ENCODE results near the gene CACNA2D2.

Gene CACNA2D2

DNA sequence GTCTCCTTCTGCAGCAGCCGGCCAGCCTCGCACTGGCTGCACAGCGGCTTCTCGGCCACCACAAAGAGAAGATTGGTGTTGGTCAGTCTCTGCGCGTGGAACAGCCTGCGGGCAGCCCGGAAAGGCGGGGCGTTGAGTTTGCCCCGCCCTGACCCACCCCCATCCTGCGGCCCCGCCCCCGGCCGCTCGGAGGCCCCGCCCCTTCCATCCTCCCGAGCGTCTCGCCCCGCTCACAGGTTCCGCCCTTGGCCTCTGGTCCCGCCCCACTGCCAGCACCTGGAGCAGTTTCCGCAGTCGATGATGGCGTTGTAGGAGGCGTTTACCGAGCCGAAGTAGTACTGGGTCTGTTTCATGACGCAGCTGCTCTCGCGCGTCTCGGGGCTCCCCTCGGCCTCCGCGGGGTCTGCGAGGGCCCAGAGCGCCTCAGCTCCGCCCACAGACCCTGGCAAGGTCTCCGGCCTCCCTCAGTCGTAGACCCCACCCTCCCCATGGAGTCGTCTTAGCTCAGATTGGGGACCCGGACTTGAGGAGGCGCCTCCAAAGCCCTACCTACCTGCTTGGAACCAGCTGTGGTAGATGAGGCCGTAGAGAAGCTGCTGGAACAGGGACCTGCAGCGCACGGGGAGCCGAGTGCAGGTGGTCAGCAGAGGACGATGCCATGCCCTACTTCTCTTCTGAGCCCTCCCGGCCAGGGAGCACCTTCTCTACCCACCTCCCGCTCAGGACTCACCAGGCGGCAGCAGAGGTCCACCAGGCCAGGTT, 138.2 kb downstream of the CACNA2D2 start:
- H3K9me3 ChIP-seq (ENCODE audit: low read length), result no peaks in the 10 kb centered on the region
- peaks cover 32% of the 10 kb centered on the region for H3K27me3 ChIP-seq (ENCODE audit: insufficient read depth, low read length)
- no peaks in the 10 kb centered on the region for H3K4me1 ChIP-seq (ENCODE audit: insufficient read depth, low read length)

GRCh38 chr3:50364573-50365079, 138.8 kb downstream of the CACNA2D2 start:
- Histone ChIP-seq H3K4me1 (ENCODE audit: insufficient read depth, low read length) (no peaks in the 10 kb centered on the region), H3K36me3 (ENCODE audit: insufficient read depth, low read length) (no peaks in the 10 kb centered on the region), H3K27me3 (ENCODE audit: insufficient read depth, low read length) (peaks cover 27% of the 10 kb centered on the region), H3K4me3 (ENCODE audit: low read length) (no peak overlapping the region), H2AFZ (ENCODE audit: low read depth, low read length) (no peak overlapping the region), H3K9me3 (ENCODE audit: low read length) (no peaks in the 10 kb centered on the region)

More for the DNA sequence above, 138.2 kb downstream of the CACNA2D2 start:
- Histone ChIP-seq H3K36me3 (ENCODE audit: insufficient read depth, low read length) (no peaks in the 10 kb centered on the region), H2AFZ (ENCODE audit: low read depth, low read length) (no peak overlapping the region), H3K4me3 (ENCODE audit: low read length) (no peak overlapping the region)

GRCh38 chr3:50359760-50360110, 143.7 kb downstream of the CACNA2D2 start:
- peak overlapping the region; percentile 80 for H3K4me3 ChIP-seq (ENCODE audit: low read length)
- peaks cover 30% of the 10 kb centered on the region for H3K4me1 ChIP-seq (ENCODE audit: insufficient read depth, low read length)
- peaks cover 25% of the 10 kb centered on the region for H3K36me3 ChIP-seq (ENCODE audit: insufficient read depth, low read length)
- no peaks in the 10 kb centered on the region for H3K9me3 ChIP-seq (ENCODE audit: low read length)
- H3K27me3 ChIP-seq (ENCODE audit: insufficient read depth, low read length), result peaks cover 12% of the 10 kb centered on the region
- peak overlapping the region; percentile 39 for H2AFZ ChIP-seq (ENCODE audit: low read depth, low read length)

- peaks cover 7% of the 10 kb centered on the region for H3K27me3 ChIP-seq (ENCODE audit: insufficient read depth, low read length)
- peaks cover 30% of the 10 kb centered on the region for H3K4me1 ChIP-seq (ENCODE audit: insufficient read depth, low read length)
- H2AFZ ChIP-seq (ENCODE audit: low read depth, low read length), result peak within 1 kb of the TSS; percentile 39
- peaks cover 30% of the 10 kb centered on the region for H3K36me3 ChIP-seq (ENCODE audit: insufficient read depth, low read length)
- no peaks in the 10 kb centered on the region for H3K9me3 ChIP-seq (ENCODE audit: low read length)
- peak within 1 kb of the TSS; percentile 80 for H3K4me3 ChIP-seq (ENCODE audit: low read length)
These were observed 144.3 kb downstream of the CACNA2D2 start, which contains the start of gene TMEM115 for GRCh38 chr3:50358911-50359759. TMEM115 (minus strand) TSS chr3:50359521; CDS start chr3:50359063, 458 bp downstream.

DNA sequence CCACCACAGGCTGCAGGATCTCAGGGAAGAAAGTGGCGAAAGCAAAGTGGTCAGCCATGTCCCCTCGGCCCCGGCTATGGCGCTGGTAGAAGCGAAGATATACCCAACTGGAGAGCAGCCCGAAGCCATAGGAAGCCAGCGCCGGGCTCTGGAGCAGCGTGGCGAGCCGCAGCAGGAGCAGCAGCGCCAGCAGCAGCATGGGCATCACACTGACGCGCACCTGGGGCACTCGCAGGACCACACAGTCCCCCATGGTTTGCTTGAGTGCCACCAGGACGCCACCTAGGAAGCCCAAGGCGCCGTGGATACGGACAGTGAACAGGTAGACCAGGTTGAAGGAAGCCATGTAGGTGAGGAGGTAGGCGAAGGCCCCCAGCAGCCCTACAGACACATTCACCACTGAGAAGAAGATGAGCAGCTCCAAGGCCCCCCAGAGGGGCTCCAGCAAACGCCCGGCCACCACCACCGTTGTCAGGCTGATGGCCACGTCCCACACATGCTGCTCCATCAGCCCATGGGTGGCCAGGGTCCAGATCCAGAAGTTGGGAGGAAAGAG, 145.0 kb downstream of the CACNA2D2 start:
- Histone ChIP-seq H3K27me3 (ENCODE audit: insufficient read depth, low read length) (peaks cover under 1% of the 10 kb centered on the region), H3K4me1 (ENCODE audit: insufficient read depth, low read length) (peaks cover 30% of the 10 kb centered on the region), H3K9me3 (ENCODE audit: low read length) (no peaks in the 10 kb centered on the region), H2AFZ (ENCODE audit: low read depth, low read length) (no peak overlapping the region), H3K36me3 (ENCODE audit: insufficient read depth, low read length) (peaks cover 37% of the 10 kb centered on the region), H3K4me3 (ENCODE audit: low read length) (peak overlapping the region; percentile 80)

DNA sequence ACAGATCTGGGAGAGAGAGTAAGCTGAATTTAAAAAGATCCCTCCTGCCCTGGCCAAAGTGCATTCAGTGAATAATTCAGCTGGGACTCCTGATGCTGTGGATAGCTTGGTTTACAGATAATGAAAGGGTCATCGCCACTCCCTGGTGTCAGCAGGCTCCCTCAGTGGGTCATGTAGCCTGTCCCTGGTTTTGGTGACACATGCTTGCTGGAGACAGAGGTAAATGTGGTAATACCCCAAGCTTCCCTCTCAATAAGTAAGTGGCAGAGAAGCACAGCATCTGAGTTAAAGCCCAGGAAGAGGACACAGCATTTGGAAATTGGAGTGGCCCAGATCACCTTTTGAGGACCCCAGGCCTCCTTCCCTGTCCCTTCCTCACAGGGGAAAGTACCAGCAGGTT, 146.0 kb downstream of the CACNA2D2 start:
- peaks cover 30% of the 10 kb centered on the region for H3K4me1 ChIP-seq (ENCODE audit: insufficient read depth, low read length)
- H3K9me3 ChIP-seq (ENCODE audit: low read length), result no peaks in the 10 kb centered on the region
- H3K36me3 ChIP-seq (ENCODE audit: insufficient read depth, low read length), result peaks cover 40% of the 10 kb centered on the region
- no peak overlapping the region for H2AFZ ChIP-seq (ENCODE audit: low read depth, low read length)
- peak overlapping the region; percentile 80 for H3K4me3 ChIP-seq (ENCODE audit: low read length)
- no peaks in the 10 kb centered on the region for H3K27me3 ChIP-seq (ENCODE audit: insufficient read depth, low read length)

- no peaks in the 10 kb centered on the region for H3K27me3 ChIP-seq (ENCODE audit: insufficient read depth, low read length)
- H3K4me3 ChIP-seq (ENCODE audit: low read length), result peak overlapping the region; percentile 80
- H3K4me1 ChIP-seq (ENCODE audit: insufficient read depth, low read length), result peaks cover 32% of the 10 kb centered on the region
- H2AFZ ChIP-seq (ENCODE audit: low read depth, low read length), result no peak overlapping the region
- peaks cover 40% of the 10 kb centered on the region for H3K36me3 ChIP-seq (ENCODE audit: insufficient read depth, low read length)
- H3K9me3 ChIP-seq (ENCODE audit: low read length), result no peaks in the 10 kb centered on the region
These were observed 146.9 kb downstream of the CACNA2D2 start for GRCh38 chr3:50356553-50356952.

DNA sequence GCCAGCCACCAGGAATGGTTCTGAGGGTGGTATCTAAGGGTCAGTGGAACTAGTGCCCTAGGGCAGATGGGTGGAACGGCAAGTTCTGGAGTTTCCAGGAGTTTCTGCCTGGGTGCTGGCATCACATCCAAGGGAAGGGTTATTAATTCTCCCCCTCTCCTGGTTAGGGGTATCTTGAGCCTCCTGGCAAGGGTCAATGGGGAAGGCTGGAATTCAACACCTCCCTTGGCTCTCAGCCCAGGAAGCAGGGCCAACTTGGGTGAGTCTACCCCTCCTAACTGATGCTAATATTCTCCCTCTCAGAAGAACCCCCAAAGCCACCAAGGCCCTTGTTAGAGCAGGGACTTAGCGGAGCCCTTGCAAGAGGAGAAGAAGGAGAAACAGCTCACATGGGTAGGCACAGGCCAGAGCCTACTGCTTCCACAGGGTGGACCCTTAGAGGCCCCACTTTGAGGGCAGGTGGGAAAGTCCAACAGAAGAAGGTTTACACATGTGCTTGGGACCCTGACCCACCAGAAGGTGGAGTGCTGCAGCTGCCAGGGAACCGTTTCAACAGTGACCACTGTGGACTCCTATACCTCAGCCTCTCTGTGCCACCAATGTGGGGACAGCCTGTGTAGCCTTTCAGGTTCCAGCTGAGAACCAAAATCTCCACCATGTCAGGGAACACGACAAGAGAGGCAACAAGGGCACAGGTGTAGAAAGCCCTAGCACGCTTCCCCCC, 147.4 kb downstream of the CACNA2D2 start:
- Histone ChIP-seq H2AFZ (ENCODE audit: low read depth, low read length) (no peak overlapping the region), H3K4me3 (ENCODE audit: low read length) (peak overlapping the region; percentile 80), H3K27me3 (ENCODE audit: insufficient read depth, low read length) (no peaks in the 10 kb centered on the region), H3K36me3 (ENCODE audit: insufficient read depth, low read length) (peaks cover 40% of the 10 kb centered on the region), H3K9me3 (ENCODE audit: low read length) (no peaks in the 10 kb centered on the region), H3K4me1 (ENCODE audit: insufficient read depth, low read length) (peaks cover 38% of the 10 kb centered on the region)

DNA sequence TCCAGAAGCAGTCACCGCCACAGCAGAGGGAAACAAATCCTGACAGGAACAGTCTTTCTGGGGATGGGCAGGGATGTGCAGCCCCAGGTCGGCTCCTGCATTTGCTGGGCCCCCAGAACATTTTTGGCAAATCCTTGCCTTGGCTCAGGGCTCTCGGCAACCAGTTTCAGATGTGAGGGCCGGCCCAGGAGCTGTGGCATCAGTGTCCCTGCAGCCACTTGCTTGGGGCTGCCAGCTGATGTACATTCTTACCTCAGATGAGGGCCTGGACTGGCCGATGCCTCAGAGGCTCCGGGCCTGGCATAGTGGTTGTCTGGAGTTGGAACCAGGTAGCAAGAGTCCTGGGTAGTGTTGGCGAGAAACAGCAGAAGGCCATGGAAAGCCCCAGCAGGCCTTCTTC, 148.6 kb downstream of the CACNA2D2 start:
- H3K4me3 ChIP-seq (ENCODE audit: low read length), result no peak overlapping the region
- H2AFZ ChIP-seq (ENCODE audit: low read depth, low read length), result no peak overlapping the region
- peaks cover 44% of the 10 kb centered on the region for H3K4me1 ChIP-seq (ENCODE audit: insufficient read depth, low read length)
- H3K9me3 ChIP-seq (ENCODE audit: low read length), result no peaks in the 10 kb centered on the region
- no peaks in the 10 kb centered on the region for H3K27me3 ChIP-seq (ENCODE audit: insufficient read depth, low read length)
- peaks cover 40% of the 10 kb centered on the region for H3K36me3 ChIP-seq (ENCODE audit: insufficient read depth, low read length)

DNA sequence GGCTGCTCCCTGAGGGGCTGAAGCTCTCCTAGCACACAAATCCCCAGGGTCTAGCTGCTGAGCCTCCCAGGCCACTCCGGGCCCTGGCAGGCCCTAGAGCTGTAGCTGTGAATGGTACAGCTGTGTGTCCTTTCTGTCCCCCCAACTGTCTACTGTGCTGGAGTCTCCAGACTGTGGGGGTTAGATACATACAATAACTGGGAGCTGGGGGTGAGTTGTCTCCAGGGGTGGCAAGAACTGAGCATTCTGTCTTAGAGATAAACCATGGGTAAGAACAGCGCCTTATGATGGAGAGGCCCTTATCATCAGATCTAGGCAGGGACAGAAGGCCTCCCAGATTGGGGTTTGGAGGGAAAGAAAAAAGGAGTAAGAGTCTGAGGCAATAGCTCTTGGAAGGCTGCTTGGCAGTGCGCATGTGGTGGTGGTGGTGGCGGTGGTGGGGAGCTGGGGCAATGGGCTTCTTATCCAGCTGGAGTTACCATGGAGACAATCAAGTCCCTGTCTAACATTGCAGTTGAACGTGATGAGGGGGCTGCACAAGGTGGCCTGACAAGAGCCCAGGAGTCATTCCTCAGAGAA, 149.2 kb downstream of the CACNA2D2 start:
- Histone ChIP-seq H3K9me3 (ENCODE audit: low read length) (no peaks in the 10 kb centered on the region), H2AFZ (ENCODE audit: low read depth, low read length) (no peak overlapping the region), H3K36me3 (ENCODE audit: insufficient read depth, low read length) (peaks cover 40% of the 10 kb centered on the region), H3K4me3 (ENCODE audit: low read length) (no peak overlapping the region), H3K27me3 (ENCODE audit: insufficient read depth, low read length) (no peaks in the 10 kb centered on the region), H3K4me1 (ENCODE audit: insufficient read depth, low read length) (peaks cover 47% of the 10 kb centered on the region)

GRCh38 chr3:50353245-50354004, 150.0 kb downstream of the CACNA2D2 start:
- Histone ChIP-seq H3K4me3 (ENCODE audit: low read length) (no peak overlapping the region), H3K36me3 (ENCODE audit: insufficient read depth, low read length) (peaks cover 43% of the 10 kb centered on the region), H2AFZ (ENCODE audit: low read depth, low read length) (no peak overlapping the region), H3K27me3 (ENCODE audit: insufficient read depth, low read length) (no peaks in the 10 kb centered on the region), H3K9me3 (ENCODE audit: low read length) (no peaks in the 10 kb centered on the region), H3K4me1 (ENCODE audit: insufficient read depth, low read length) (peaks cover 45% of the 10 kb centered on the region)

GRCh38 chr3:50352781-50353180, 150.7 kb downstream of the CACNA2D2 start:
- Histone ChIP-seq H3K4me1 (ENCODE audit: insufficient read depth, low read length) (peaks cover 39% of the 10 kb centered on the region), H3K9me3 (ENCODE audit: low read length) (no peaks in the 10 kb centered on the region), H2AFZ (ENCODE audit: low read depth, low read length) (no peak overlapping the region), H3K27me3 (ENCODE audit: insufficient read depth, low read length) (no peaks in the 10 kb centered on the region), H3K4me3 (ENCODE audit: low read length) (no peak overlapping the region), H3K36me3 (ENCODE audit: insufficient read depth, low read length) (peaks cover 40% of the 10 kb centered on the region)
